NAMALWA (cell line): ENCODE results near the gene LDLRAD4.

Source experiments
- DNase-seq: peaks from one replicate; pipeline ENCODE4 v3.0.0-alpha.2; 2015; ENCODE audit warnings: low spot score

Gene LDLRAD4

DNA sequence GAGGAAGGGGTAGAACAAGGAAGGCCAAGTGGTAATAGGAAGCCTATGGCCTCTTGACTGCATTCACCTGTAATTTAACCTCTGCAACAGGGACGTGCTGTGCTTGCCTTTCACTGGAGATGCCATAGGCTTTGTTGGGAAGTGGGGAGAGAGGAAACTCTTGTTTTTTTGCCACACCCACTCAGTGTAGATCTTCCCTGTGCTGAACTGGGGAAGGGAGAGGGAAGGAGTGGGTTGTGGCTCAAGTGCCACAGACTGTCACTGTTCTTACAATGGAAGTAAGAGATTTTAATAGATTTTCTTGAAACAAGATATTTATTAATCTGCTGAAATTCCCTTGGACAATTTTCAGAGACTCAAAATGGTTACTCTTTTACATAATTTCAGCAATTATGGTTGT, 380.5 kb downstream of the LDLRAD4 start:
- no peak for DNase-seq

- no peak for DNase-seq
Observed at GRCh38 chr18:13603304-13604019, 384.9 kb downstream of the LDLRAD4 start.

DNA sequence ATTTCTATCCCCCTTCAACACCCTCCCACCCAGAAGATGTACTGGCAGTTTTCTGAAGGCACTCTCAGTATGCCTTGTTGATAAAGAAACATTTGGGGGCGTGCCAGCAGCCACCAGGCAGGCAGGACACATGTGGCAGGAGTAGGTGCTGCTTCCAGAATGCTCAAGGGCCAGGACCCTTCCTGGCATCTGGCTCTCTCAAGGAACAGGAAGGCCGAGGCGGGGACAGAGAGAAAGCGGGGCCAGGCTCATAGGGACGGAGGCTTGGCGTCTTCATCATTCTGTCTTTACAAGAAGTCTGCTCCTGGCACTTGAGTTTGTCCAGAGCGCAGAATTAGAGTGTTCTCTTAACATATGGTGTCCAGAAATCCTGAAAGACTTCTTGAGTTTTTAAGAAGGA, 386.2 kb downstream of the LDLRAD4 start:
- DNase-seq = no peak

DNA sequence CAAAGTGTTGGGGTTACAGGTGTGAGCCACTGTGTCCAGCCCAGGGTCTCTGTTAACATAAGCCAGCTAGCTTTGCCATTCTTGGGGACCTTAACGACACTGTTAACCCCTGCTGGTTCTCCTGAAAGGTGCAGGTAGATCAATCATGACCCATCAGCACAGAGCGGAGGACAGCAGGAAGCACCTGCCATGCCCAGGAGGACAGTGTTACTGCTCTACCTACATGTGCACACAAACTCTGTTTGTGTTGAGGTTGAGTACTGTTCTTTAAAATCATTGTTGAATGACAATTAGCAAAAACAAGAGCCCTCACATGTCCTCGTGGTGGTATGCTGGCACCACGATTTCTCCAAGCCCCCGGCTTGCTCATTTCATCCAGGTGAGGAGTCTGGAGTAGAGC, 386.9 kb downstream of the LDLRAD4 start:
- DNase-seq = no peak

GRCh38 chr18:13605901-13606300, 387.3 kb downstream of the LDLRAD4 start:
- DNase-seq = no peak

DNA sequence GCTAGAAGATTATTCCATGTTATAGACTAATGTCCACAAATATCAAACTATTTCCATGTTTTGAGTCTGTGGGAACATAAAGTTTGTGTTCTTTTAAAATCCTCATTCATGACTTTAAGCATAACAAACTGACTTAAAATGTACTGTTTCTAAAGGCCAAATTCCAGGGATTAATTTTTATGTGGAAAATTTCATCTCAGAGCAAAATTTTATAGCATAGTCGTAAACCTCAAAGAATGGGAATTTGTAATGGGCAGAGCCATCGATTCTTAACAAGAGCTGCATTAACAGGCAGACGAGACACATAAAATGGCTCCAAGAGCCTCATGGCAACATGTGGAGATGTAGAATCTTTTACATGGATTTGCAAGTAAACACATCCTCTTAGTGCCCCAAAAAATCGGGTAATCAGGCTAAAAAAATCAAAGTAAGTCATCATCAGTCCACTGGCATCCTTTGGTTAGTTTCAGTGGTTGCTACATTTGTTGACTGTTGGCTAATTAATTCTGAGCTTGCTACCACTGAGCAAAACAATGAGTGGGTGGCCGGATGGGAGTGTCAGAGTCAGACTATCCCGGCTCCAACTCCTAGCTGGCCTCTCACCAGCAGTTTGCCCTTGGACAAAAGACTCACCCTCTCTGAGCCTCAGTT, 388.2 kb downstream of the LDLRAD4 start:
- DNase-seq = no peak

GRCh38 chr18:13608024-13608562, 389.5 kb downstream of the LDLRAD4 start:
- DNase-seq = peak; percentile 16

DNA sequence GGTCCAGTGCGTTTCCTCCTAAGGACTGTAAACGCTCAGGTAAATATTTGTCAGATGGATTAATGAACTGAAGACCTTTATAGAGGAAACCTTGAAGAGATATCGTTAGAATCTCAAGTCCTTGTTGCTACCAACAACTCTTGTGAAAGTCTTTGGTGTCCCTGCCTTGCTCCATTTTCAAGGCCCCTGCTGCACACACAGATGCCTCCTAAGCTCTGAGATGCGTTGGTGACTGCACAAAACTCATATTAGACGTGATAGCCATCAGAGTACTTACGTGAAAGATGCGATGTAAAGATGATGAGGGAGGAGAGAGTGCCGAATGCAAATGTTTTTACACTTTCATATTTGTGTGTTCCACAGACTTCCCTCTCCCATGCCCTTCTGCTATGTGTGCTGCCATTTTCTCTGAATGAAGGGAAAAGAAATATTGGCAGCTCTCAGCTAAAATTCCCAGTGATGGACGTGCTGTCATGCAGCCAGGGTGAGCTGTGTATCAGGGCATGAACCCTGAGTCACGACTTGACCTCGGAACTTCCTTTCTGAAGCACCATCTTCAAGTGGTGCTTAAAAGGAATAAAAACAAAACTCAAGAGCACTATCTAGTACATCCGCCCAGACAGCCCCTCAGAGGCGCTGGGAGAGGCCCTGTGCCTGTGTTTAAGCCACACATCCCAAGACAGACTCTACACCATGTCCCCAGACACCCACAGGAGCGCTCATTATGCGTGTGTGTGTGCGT, 390.4 kb downstream of the LDLRAD4 start:
- DNase-seq = peak; percentile 31

DNA sequence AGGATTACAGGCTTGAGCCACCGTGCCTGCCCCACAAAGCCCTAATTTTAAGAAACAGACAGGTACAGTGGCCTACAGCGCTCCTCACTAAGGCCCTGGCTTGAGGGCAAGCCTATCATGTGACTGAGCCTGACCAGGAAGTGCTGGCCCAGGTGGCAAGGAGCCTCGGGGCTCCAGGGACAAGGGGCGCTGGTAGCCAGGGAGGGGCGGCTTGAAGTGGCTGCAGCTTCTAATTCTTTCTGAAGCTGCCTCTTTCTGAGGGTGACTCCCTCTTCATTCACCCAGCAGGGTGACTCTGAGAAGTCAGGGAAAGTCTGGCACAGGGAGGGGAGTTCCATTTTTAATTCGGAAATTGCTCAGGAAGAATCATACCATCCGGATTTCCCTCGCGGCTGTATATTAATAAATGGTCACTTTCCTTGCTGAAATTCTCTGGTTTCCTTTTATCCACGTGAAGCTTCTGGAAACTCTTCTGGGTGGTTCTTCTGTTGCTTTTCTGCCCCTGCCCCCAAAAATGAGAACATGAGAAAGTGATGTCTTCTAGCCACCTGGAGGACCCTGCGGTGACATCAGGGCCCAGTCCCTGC, 392.1 kb downstream of the LDLRAD4 start:
- no peak for DNase-seq

DNA sequence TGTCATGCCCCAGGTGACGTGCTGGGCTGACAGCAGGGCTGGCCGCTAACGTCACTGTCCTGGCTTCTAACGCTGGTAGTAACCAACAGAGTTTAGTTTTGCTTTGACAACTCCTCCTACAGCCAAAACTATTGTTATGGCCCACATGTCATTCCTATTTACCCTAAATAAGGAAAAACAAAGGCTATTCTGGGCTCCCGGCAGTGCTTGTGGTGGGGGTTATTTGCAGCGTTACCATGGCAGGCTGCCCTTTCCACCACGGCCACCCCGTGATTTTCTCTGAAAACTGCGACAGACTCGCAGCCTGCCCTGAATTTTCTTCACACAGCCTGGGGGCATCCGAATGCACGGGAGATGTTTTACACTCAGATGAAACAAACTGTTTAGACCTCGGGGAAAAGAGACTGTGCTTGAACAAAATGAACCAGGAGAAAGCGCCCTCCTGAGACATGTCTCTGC, 392.6 kb downstream of the LDLRAD4 start:
- DNase-seq = peak; percentile 83

- no peak for DNase-seq
Observed at GRCh38 chr18:13611601-13612195, 393.1 kb downstream of the LDLRAD4 start.

- DNase-seq = peak; percentile 92
Observed at GRCh38 chr18:13612196-13612997, 393.8 kb downstream of the LDLRAD4 start.

DNA sequence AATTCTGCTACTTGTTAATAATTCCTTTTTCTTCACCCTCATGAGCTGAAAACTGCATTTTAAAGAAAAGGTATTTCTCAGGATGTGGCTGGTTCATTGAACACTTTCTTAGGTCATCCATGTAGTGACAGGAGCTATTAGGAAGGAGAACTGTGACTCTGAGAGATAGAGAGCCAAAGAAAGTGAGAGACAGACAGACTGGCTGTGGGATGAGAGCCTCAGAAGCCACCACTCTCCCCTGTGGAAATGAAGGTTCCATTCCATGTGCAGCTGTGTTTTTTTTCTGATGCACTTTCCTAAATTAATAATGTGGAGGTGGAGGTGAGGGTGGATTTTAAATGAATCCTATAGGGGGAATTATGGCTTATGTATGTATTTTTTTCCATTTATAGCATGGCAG, 394.5 kb downstream of the LDLRAD4 start:
- DNase-seq = no peak

- peak; percentile 56 for DNase-seq
Observed at GRCh38 chr18:13613591-13614501, 395.3 kb downstream of the LDLRAD4 start.

GRCh38 chr18:13614641-13615288, 396.2 kb downstream of the LDLRAD4 start:
- peak; percentile 51 for DNase-seq

DNA sequence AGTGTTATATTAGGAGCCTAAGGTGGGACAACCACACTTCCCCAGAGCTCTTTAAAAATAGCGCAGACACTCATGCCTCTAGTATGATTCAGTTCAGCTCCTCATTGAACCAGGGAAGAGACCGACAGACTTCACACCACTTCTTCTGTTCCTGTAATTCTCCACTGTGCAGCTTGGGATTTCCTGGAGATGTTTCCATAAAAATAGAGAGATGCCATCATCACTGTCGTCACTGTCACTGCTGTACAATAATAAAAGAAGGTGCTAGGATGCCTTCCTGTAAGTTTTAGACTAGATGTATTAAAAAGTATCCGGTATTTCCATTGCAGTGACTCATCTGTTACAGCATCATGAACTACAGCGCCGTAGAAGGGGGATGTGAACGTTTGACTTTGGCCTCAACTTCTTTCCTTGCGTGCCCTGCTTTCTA, 396.9 kb downstream of the LDLRAD4 start:
- DNase-seq = peak; percentile 6

- no peak for DNase-seq
Observed at GRCh38 chr18:13616041-13616440, 397.5 kb downstream of the LDLRAD4 start.

DNA sequence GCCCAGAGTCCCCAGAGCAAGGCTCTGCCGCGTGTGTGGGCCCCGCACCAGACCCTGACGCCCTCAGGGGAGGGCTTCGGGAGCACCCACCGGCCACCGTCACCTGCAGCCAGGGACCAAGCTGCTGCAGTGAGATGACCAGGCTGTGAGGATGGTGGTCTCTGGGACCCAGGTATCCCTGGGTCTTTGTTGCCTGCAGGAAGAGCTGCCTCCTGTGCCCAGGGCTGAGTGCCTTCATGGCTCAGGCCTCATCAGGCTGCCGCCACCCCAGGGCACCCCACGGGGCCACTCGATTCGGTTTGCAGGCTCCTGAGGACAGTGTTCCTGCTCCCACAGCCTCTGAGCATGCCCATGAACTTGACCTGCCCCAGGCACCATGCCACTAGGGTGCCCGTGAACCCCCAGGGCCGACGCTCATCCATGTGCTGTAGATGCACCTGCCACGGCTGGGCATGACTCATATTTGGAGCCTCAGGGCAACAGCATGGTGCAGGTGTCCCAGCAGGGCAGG, 398.0 kb downstream of the LDLRAD4 start:
- peak; percentile 46 for DNase-seq
